HG03354 (cell line): ENCODE results near the gene FAM83C.
"Not testable (repeated sequence)": the region's sequence is repeated elsewhere in the genome, so short reads cannot be mapped to it uniquely, and the experiment has no call there.

ENCODE experiments used
- ATAC-seq: cut with Tn5 transposase; IDR thresholded peaks from one replicate; pipeline ENCODE4 v1.9.1; 2021; ENCODE audit warnings: mild to moderate bottlenecking; ENCODE audit not compliant: unreplicated experiment, poor library complexity, severe bottlenecking

The FAM83C gene

GRCh38 chr20:35319192-35319870 is 27.1 kb upstream of the FAM83C start:
- no peak for ATAC-seq

- no peak for ATAC-seq
Observed at GRCh38 chr20:35318502-35319157, 26.4 kb upstream of the FAM83C start.

DNA sequence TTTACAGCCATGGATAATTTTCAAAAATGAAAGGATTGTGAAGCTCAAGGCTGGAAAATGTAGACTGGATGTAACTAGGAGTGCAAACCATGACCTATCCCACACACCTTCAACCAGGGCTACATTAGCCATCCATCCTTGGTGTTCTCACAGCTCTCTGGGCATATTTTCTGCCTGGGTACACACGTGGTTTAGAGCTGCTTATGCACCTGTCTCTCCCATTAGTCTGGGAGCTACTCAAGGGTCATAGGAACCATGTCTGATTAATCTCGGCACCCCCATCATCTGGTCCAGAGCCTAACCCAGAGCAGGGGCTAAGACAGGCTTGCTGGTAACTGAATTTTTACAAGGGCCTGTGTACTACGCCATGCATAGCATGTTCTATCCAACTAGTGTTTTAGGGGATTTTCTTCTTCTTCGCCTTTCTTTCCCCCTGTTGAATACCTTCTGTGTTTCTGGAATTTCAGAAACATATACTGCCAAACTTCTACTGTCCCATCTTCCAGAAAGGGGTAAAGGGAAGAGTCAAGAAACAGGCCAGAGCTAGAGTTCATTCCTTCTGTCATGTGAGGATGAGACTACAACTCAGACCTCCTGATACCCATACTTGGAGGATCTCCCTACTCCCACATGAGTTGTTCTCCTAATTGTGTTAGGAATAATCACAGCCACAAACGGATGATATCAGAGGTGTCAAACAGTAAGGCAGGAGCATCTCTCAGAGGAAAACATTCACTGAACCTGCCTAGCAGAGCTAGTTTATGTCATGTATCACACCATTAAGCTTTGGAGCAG is 25.4 kb upstream of the FAM83C start:
- no peak for ATAC-seq

DNA sequence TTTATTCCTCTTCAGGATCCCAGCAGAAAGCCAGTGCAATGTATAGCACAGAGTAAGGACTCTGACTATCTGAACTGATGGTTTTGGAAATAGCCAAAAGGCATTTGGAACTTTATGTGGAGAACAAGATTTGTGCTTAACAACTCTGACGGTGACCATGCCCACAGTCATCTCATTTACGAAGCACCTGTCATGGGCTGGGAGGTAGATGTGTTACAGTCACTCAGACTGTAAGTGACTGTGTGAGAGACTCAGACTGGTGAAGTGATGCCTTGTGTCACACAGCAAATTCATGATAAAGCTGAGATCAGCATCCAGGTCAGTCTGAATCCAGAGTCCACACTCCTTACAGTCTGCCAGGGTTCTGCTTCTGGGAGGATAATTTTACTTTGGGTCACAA is 23.9 kb upstream of the FAM83C start:
- ATAC-seq = no peak

- not testable (repeated sequence) for ATAC-seq
Observed at GRCh38 chr20:35315632-35316020, 23.4 kb upstream of the FAM83C start.

- ATAC-seq = no peak
Observed at GRCh38 chr20:35314816-35315631, 22.8 kb upstream of the FAM83C start.

DNA sequence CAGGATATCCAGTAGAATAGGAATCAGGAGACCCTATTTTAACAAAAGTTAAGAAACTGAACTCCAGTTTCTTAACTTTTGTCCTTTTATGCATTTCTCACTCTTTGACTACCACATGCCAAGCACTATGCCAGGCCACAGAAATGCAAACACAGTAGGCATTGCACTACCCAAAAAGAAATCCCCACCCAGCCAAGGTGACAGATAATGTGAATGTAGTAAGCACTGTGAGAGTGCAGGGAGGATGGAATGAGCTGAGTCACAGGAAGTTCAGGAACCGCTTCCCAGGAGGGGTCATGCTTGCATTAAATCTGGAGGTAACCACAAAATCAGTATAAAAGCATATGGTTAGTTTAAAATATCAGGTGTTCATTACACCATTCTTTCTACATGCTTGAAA is 20.1 kb upstream of the FAM83C start:
- ATAC-seq = no peak

GRCh38 chr20:35311822-35312221 is 19.6 kb upstream of the FAM83C start:
- no peak for ATAC-seq

GRCh38 chr20:35311409-35311808 is 19.2 kb upstream of the FAM83C start:
- no peak for ATAC-seq

- no peak for ATAC-seq
Observed at GRCh38 chr20:35307666-35308653, 15.7 kb upstream of the FAM83C start.

DNA sequence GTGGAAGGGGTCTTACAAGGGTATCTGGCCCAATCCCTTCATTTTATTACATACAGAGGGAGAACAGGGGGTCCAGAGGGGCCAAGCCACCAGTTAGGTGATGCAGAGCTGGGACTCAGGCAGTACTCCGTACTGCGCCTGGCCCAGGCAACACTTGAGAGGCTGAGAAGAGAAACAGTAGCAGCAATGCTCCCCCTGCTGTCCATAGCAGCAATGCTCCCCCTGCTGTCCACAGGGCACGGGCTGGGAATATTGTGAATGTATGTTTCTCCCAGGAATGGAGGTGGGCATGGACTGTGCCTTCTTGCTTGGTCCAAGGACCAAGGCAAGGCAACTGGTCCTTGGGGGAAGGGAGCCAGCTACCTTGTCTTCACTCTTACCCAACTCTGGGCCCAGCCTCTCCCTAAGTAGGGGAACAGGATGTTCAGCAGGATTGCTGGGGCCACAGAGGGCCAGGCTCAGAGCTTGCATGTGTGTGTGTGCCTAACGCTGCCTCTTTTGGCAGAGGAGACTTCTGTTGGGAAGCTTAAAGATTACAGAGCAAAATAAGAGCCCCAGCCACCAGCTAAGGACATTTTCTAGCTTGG is 14.8 kb upstream of the FAM83C start:
- ATAC-seq = no peak

DNA sequence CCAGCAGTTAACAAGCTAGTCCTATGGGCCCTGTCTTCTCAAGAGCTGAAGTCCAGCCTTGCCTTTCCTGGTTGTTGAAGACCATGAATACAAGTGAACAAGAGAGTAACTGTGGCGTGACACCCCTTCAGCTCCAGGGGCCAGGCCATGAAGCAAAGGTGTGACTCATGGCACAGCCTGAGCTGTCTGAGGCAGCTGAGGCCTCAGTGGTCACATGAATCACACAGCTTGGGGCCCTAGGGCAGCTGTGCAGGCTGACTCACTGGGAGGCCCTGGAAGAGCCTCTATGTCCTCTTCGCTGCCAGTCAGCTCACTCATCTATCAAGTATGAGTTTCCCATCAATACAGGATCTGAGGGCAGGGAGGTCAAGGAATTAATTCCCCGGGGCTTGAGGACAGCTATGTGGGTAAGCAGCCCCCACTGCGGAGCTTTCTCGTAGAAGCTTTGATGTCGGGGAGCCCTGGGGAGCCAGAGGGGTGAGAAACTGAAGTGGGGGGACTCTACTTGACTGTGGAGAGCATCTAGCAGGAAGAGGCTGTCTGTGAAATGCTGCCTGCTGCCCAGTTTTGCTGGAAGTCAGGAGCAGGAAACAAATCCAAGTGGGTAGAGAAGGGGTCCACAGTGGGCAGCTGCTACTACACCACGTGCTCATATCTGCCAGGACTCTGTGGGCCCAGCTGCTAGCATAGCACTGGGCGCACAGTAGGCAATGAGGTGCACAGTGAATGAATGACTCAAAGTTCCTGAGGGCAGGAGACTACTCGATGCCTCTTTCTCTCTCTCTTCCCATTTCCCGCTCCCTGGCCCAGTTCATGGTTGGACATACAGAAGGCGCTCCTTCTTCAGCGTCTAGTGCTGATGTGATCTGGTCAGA is 13.7 kb upstream of the FAM83C start:
- ATAC-seq = no peak

DNA sequence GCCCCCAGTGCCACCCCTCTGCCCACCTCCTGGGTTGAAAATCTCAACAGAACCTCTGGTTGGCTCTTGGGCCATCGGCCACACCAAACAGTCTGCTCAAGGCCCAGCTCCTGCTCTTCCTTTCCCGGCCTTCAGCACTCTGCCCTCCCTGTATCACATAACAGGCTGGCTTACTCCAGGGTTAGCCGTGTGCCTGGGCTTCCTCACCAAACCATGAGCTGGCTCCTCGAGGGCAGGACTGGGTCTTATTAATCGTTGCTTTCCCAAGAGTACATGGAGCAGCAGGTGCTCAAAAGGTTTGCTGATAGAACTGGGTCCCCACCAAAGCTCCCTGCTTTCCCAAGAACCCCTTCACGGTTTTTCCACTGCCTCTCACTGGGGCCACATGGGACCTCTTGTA is 12.7 kb upstream of the FAM83C start:
- no peak for ATAC-seq

- ATAC-seq = peak; percentile 67
Observed at GRCh38 chr20:35303735-35304491, 11.7 kb upstream of the FAM83C start.

- ATAC-seq = no peak
Observed at GRCh38 chr20:35303382-35303734, 11.1 kb upstream of the FAM83C start.

DNA sequence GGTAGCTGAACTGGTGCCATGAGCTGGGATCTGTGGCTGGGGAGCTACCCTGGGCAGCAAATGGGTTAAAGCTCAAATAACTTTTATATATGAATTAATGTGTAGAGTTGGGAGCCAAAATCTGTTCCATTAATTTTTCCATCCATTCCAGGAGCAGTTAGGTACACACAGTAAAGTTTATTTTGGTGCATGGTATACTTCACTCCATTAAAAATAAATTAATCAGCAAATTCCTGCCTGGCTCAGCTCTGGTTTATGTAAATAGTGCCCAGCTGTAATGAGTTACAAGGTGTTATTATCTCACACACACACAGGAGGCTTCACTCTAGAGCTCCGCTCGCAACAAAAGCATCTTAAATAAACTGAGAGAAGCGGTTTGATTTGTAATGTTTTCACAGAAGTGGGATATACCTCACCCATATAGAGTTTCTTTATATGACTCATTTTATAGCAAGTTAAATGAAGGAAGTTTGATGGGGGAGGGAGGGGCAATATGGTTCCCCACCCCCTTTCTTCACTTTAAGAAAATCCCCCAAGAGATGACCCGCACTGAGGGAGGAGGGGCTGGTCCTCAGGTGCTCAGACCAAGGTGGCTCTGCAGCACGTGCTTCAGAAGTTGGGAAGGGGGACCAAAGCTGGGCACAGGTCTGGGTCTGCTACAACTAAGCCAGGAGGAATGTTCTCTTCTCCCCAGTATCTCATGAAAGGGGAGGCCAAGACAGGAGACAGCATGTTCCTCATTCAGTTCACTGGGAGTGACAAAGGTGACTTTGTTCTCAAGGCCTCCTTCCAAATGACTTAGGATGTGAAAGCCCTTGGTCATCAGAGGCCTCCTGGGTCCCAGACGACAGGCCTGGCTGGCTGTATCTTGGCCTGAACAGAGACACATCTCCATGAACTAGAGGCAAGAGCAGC is 10.5 kb upstream of the FAM83C start:
- no peak for ATAC-seq
